HCT116 (cell line): Measurements from ENCODE around the gene IL1RAPL1. TPM values are rescaled to one million over a fixed set of nuclear protein-coding genes. Genes with fewer than 3 reads are reported as not detected.

Experiments
- ATAC-seq: fragments of 200-7000 bp; cut with Tn5 transposase; 2 replicates; pipeline ENCODE4 v1.9.1; 2020; ENCODE audit warnings: mild to moderate bottlenecking, moderate library complexity
- BruUV-seq: library from RNA; stranded (reverse); fragments of 400-500 nt; replicated peaks from 2 replicates; lab custom pipeline; 2021; lab: Mats Ljungman, UMichigan
- CTCF ChIA-PET: fragments of 300-600 bp; sonication (Branson Sonifier 250); formaldehyde crosslinking; loops from one replicate; lab custom pipeline; 2021; ENCODE audit warnings: antibody characterized with exemption; lab: Charles Lee
- POLR2A ChIA-PET: fragments of 300-600, 350-600 bp; sonication (Branson Sonifier 250); formaldehyde crosslinking; loops from one replicate; lab custom pipeline; 2021; ENCODE audit warnings: antibody characterized with exemption; lab: Charles Lee
- RAD21 ChIA-PET, 2 experiments: fragments of 300-600 bp; sonication (Branson Sonifier 250); formaldehyde crosslinking; loops; one replicate each; lab custom pipeline; 2023; ENCODE audit warnings: low total read pairs in 2 of 2; ENCODE audit not compliant: uncharacterized antibody in 2 of 2, unreplicated experiment in 2 of 2, low non-redundant PET in 1 of 2; lab: Charles Lee
- DNase-seq: peaks from one replicate; pipeline ENCODE4 v3.0.0-alpha.2; 2010; ENCODE audit warnings: low read depth, low spot score
- H2AFZ ChIP-seq: fragments of 200-600 bp; shearing (Covaris generic), sonication (generic); 2 replicates; pipeline ENCODE4 v1.6.1; 2017; ENCODE audit warnings: low read depth, mixed run types, mixed read lengths, antibody characterized with exemption, low read length; ENCODE audit not compliant: poor library complexity, severe bottlenecking
- H3K27ac ChIP-seq: 2 replicates; pipeline ENCODE4 v1.5.1; 2012; ENCODE audit warnings: low read depth, low read length
- H3K27me3 ChIP-seq: fragments of 200-600 bp; sonication (generic); 2 replicates; pipeline ENCODE4 v1.6.1; 2016; ENCODE audit warnings: mixed run types, low read length, mixed read lengths; ENCODE audit not compliant: insufficient read depth
- H3K36me3 ChIP-seq, 2 experiments: fragments of 200-500 bp in 1 of 2; fragments of 200-600 bp in 1 of 2; sonication (Bioruptor generic) in 1 of 2; sonication (generic) in 1 of 2; 2 replicates each; pipeline versions ENCODE4 v1.5.1 to v1.6.1; 2014 to 2016; ENCODE audit warnings: low read length in 2 of 2, inconsistent platforms in 1 of 2, mixed read lengths in 1 of 2, mixed run types in 1 of 2; ENCODE audit not compliant: insufficient read depth in 2 of 2, control insufficient read depth in 1 of 2
- H3K4me1 ChIP-seq, 2 experiments: fragments of 200-600 bp in 1 of 2; sonication (generic) in 1 of 2; 2 replicates each; pipeline versions ENCODE4 v1.5.1 to v1.6.1; 2012 to 2017; ENCODE audit warnings: low read length in 2 of 2, inconsistent platforms in 1 of 2, mild to moderate bottlenecking in 1 of 2, mixed read lengths in 1 of 2, mixed run types in 1 of 2, moderate library complexity in 1 of 2; ENCODE audit not compliant: insufficient read depth in 2 of 2, control insufficient read depth in 1 of 2
- H3K4me2 ChIP-seq: fragments of 200-600 bp; sonication (generic); 2 replicates; pipeline ENCODE4 v1.6.1; 2017; ENCODE audit warnings: mixed run types, low read length, mixed read lengths
- H3K4me3 ChIP-seq, 2 experiments: fragments of 200-600 bp in 1 of 2; sonication (generic) in 1 of 2; replicated peaks in 1 of 2; 2 replicates each; pipeline ENCODE4 v1.5.1; 2011 to 2016; ENCODE audit warnings: low read length in 2 of 2, control low read depth in 1 of 2, low read depth in 1 of 2, mild to moderate bottlenecking in 1 of 2, mixed read lengths in 1 of 2, mixed run types in 1 of 2
- H3K79me2 ChIP-seq: fragments of 200-600 bp; sonication (generic); 2 replicates; pipeline ENCODE4 v1.6.1; 2017; ENCODE audit warnings: mild to moderate bottlenecking, mixed run types, low read length, moderate library complexity, mixed read lengths; ENCODE audit not compliant: insufficient read depth
- H3K9ac ChIP-seq: fragments of 200-600 bp; sonication (generic); 2 replicates; pipeline ENCODE4 v1.6.1; 2016; ENCODE audit warnings: low read length, mixed read lengths
- H3K9me2 ChIP-seq: fragments of 200-600 bp; sonication (generic), shearing (Covaris generic); 2 replicates; pipeline ENCODE4 v1.6.1; 2017; ENCODE audit warnings: mixed run types, mild to moderate bottlenecking, moderate library complexity; ENCODE audit not compliant: insufficient read depth
- H3K9me3 ChIP-seq, 2 experiments: fragments of 200-500 bp in 1 of 2; fragments of 200-600 bp in 1 of 2; sonication (Bioruptor generic) in 1 of 2; sonication (generic) in 1 of 2; 2 replicates each; pipeline ENCODE4 v1.6.1; 2014 to 2017; ENCODE audit warnings: low read length in 2 of 2, mixed read lengths in 2 of 2, inconsistent platforms in 1 of 2, low read depth in 1 of 2, mild to moderate bottlenecking in 1 of 2, mixed run types in 1 of 2, moderate library complexity in 1 of 2; ENCODE audit not compliant: control insufficient read depth in 1 of 2, insufficient read depth in 1 of 2
- H4K20me1 ChIP-seq: fragments of 200-600 bp; sonication (generic), shearing (Covaris generic); 2 replicates; pipeline ENCODE4 v1.6.1; 2017; ENCODE audit warnings: mixed run types, mild to moderate bottlenecking, moderate library complexity; ENCODE audit not compliant: insufficient read depth
- ATF3 ChIP-seq: IDR thresholded peaks from 2 replicates; pipeline ENCODE4 v1.6.1; 2012
- CEBPB ChIP-seq: IDR thresholded peaks from 2 replicates; pipeline ENCODE4 v1.6.1; 2012; ENCODE audit warnings: low read depth
- CTCF ChIP-seq, 3 experiments: fragments of 200-600 bp in 1 of 3; sonication (generic) in 1 of 3; IDR thresholded peaks in 2 of 3; conservative IDR thresholded peaks in 1 of 3; 2 replicates each; pipeline ENCODE4 v1.5.1; 2012 to 2017; ENCODE audit warnings: low read depth in 2 of 3, low read length in 2 of 3, antibody characterized with exemption in 1 of 3, borderline replicate concordance in 1 of 3, control low read depth in 1 of 3, mild to moderate bottlenecking in 1 of 3, mixed read lengths in 1 of 3, mixed run types in 1 of 3, moderate library complexity in 1 of 3; ENCODE audit not compliant: insufficient read depth in 1 of 3
- EGR1 ChIP-seq: IDR thresholded peaks from 2 replicates; pipeline ENCODE4 v1.6.1; 2012; ENCODE audit warnings: low read depth
- ELF1 ChIP-seq: IDR thresholded peaks from 2 replicates; pipeline ENCODE4 v1.6.1; 2012; ENCODE audit warnings: low read depth, borderline replicate concordance
- EZH2 ChIP-seq: fragments of 200-600 bp; sonication (generic); IDR thresholded peaks from 2 replicates; pipeline ENCODE4 v1.6.1; 2017; ENCODE audit warnings: antibody characterized with exemption, mixed run types
- EZH2phosphoT487 ChIP-seq: fragments of 200-600 bp; IDR thresholded peaks from 2 replicates; pipeline ENCODE4 v1.6.1; 2018; ENCODE audit warnings: antibody characterized with exemption, borderline replicate concordance
- FOSL1 ChIP-seq: IDR thresholded peaks from 2 replicates; pipeline ENCODE4 v1.6.1; 2012; ENCODE audit warnings: low read depth
- MAX ChIP-seq: IDR thresholded peaks from 2 replicates; pipeline ENCODE4 v1.6.1; 2012
- POLR2A ChIP-seq: IDR thresholded peaks from 2 replicates; pipeline ENCODE4 v1.7.0; 2011; ENCODE audit warnings: borderline replicate concordance; ENCODE audit not compliant: insufficient read depth, insufficient read length; ENCODE audit errors: extremely low read depth
- POLR2AphosphoS5 ChIP-seq: IDR thresholded peaks from 2 replicates; pipeline ENCODE4 v1.6.1; 2011; ENCODE audit warnings: mild to moderate bottlenecking, low read depth, low read length, moderate library complexity
- RAD21 ChIP-seq: IDR thresholded peaks from 2 replicates; pipeline ENCODE4 v1.6.1; 2012; ENCODE audit warnings: low read depth, mild to moderate bottlenecking
- REST ChIP-seq: IDR thresholded peaks from 2 replicates; pipeline ENCODE4 v1.6.1; 2012; ENCODE audit warnings: low read depth
- SP1 ChIP-seq: IDR thresholded peaks from 2 replicates; pipeline ENCODE4 v1.6.1; 2012; ENCODE audit warnings: low read depth
- SRF ChIP-seq: IDR thresholded peaks from 2 replicates; pipeline ENCODE4 v1.6.1; 2012; ENCODE audit warnings: low read depth
- TCF7L2 ChIP-seq: IDR thresholded peaks from 2 replicates; pipeline ENCODE4 v1.7.0; 2011; ENCODE audit warnings: borderline replicate concordance, inconsistent platforms; ENCODE audit not compliant: insufficient read depth, insufficient read length; ENCODE audit errors: extremely low read depth
- ZBTB33 ChIP-seq: IDR thresholded peaks from 2 replicates; pipeline ENCODE4 v1.6.1; 2011; ENCODE audit warnings: mild to moderate bottlenecking, low read length, moderate library complexity; ENCODE audit not compliant: insufficient replicate concordance; ENCODE audit errors: extremely low read depth
- ZFX ChIP-seq: fragments of 450-650 bp; IDR thresholded peaks from 2 replicates; pipeline ENCODE4 v1.6.1; 2017
- ZNF274 ChIP-seq: fragments of 200-500 bp; sonication (Bioruptor generic); IDR thresholded peaks from 2 replicates; pipeline ENCODE4 v1.6.1; 2014; ENCODE audit warnings: mild to moderate bottlenecking, low read depth, low read length, inconsistent platforms
- intact Hi-C: fragments of 100-400 bp; cut with micrococcal nuclease; formaldehyde crosslinking; loops from 2 replicates; pipeline ENCODE4 v1.10.0; 2022
- total RNA-seq: library from RNA; stranded (reverse); gene quantifications from one replicate; pipeline ENCODE4 v1.2.1, GENCODE V29; 2021; ENCODE audit not compliant: unreplicated experiment

Gene IL1RAPL1
- total RNA-seq, 1 experiment from 2014 or later: 2.8 TPM

GRCh38 chrX:29858714-29859113 lies 1271.5 kb downstream of the IL1RAPL1 start:
- RAD21 ChIA-PET: no interaction called here
- Histone ChIP-seq H3K4me3 (no peak overlapping the region), H4K20me1 (no peaks in the 10 kb centered on the region), H3K9me2 (no peaks in the 10 kb centered on the region), H3K9ac (no peak overlapping the region), H3K4me2 (no peak overlapping the region), H3K27ac (no peak overlapping the region), H3K36me3 (no peaks in the 10 kb centered on the region), H3K27me3 (no peaks in the 10 kb centered on the region), H3K9me3 (no peaks in the 10 kb centered on the region), H3K4me1 (no peaks in the 10 kb centered on the region), H2AFZ (no peak overlapping the region), H3K79me2 (no peaks in the 10 kb centered on the region)
- no peak for TF ChIP-seq CEBPB
- no peak for TF ChIP-seq FOSL1
- no peak for TF ChIP-seq REST
- TF ChIP-seq MAX: no peak
- no peak for TF ChIP-seq EZH2
- no peak for TF ChIP-seq ATF3
- TF ChIP-seq CTCF (IDR thresholded peaks at IDR 0.05 in 2 of 3, conservative IDR thresholded peaks at IDR 0.05 in 1 of 3; ENCODE audit: borderline replicate concordance in 1 of 3, insufficient read depth in 1 of 3, low read depth in 2 of 3, low read length in 2 of 3): no peak
- no peak for TF ChIP-seq EGR1
- no peak for TF ChIP-seq SP1
- no peak for TF ChIP-seq ZFX
- no peak for TF ChIP-seq ELF1
- no peak for TF ChIP-seq TCF7L2
- TF ChIP-seq SRF: no peak
- TF ChIP-seq ZBTB33: no peak
- no peak for TF ChIP-seq RAD21
- TF ChIP-seq EZH2phosphoT487: no peak
- TF ChIP-seq ZNF274: no peak
- no peak for TF ChIP-seq POLR2A
- no peak for TF ChIP-seq POLR2AphosphoS5
- BruUV-seq: no TSS peak
- CTCF ChIA-PET: no interaction called here
- intact Hi-C loops: no loop called here
- POLR2A ChIA-PET: no interaction called here
- ATAC-seq (no peak), DNase-seq (no peak)
